Inferior parietal cortex (tissue), 1 donor: ENCODE data around the gene TNFSF9.
"Not testable (repeated sequence)": the region's sequence is repeated elsewhere in the genome, so short reads cannot be mapped to it uniquely, and the experiment has no call there.

ENCODE experiments used
- DNase-seq: peaks from one replicate; pipeline ENCODE4 v3.0.0-alpha.2; 2016; ENCODE audit errors: extremely low spot score

TNFSF9 gene

GRCh38 chr19:6508028-6508771 lies 22.6 kb upstream of the TNFSF9 start:
- not testable (repeated sequence) for DNase-seq

GRCh38 chr19:6509118-6509971 lies 21.5 kb upstream of the TNFSF9 start:
- DNase-seq: peak; percentile 78

GRCh38 chr19:6510618-6511017 lies 20.2 kb upstream of the TNFSF9 start:
- DNase-seq: no peak

- no peak for DNase-seq
These were observed 16.7 kb upstream of the TNFSF9 start for GRCh38 chr19:6514089-6514488.

DNA sequence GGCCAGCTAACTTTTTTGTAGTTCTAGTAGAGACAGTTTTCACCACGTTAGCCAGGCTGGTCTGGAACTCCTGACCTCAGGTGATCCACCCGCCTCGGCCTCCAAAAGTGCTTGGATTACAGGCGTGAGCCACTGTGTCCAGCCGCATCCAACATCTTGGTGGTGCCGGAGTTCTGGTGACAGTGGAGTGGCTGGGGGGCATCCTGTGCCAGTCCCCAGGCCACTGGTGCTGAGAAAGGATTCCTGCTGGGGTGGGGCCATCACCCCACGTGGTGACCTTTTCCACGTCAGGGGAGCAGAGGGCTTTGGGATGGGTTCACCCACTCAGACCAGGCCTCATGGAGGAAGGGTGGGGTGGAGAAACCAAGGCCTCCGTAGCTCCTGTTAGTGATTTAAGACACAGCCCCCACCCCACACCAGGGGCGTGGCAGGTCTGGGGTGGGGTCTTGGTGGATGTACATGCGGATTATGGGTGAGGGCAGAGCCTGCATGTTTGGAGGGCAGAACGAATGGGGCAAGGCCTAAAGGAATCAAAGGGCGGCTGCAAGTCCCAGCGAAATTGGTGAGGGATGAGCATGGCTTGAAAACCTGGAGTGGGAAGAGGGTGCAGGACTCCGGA lies 15.8 kb upstream of the TNFSF9 start:
- DNase-seq: no peak

DNA sequence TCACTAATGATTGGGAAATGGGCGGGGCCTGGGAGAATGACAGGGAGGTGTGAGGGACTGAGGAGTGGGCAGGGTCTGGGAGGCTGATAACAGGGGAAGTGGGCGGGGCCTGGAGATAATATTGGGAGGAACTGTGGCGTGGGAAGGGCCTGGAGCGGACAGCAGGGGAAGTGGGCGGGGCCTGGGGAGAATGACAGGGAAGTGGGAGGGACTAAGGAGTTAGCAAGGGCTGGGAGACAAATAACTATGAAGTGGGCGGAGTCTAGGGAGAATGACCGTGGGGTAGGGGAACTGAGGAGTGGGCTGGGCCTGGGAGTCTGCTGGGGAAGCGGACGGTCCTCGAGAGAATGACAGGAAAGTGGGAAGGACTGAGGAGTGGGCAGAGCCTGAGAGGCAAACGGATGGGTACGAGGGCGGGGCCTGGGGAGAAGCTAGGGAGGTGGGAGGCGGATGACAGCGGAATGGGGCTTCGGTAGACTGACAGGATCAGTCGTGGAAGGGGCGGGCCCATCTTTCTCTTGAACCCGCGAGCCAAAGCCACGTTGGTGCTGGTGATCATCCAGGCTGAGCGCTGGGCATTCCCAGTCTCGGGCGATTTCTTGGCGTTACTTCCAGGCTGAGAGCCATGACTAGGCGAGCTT lies 14.7 kb upstream of the TNFSF9 start:
- peak; percentile 90 for DNase-seq

- DNase-seq: peak; percentile 95
These were observed 14.1 kb upstream of the TNFSF9 start for GRCh38 chr19:6516659-6517291.

DNA sequence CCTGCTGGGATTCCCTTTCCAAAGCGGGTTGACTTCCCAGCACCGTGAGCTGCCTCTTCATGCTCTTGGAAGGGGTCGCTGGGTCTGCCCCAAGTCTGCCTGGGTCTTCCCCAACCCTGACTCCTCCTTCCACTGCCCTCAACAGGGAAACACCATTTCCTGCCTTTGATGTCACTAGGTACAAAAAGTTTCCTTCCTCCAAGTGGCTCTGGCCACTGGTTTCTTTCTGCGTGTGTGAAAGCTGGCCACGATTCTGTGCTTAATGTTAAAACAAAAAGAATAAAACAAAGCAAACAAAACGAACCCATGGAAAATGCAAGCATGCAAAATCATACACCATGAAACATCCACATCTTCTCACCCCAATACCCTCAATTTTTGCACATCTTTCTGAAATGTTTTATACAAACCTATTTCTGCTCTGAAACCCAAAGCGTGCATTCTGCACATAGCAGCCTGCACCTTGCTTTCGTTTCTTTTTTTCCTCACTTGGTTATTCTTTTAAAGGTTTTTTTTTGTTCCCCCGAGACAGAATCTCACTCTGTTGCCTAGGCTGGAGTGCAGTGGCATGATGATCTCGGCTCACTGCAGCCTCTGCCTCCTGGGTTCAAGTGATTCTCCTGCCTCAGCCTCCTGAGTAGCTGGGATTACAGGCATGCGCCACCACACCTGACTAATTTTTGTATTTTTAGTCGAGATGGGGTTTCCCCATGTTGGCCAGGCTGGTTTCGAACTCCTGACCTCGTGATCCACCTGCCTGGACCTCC lies 12.5 kb upstream of the TNFSF9 start:
- DNase-seq: no peak

GRCh38 chr19:6519289-6519688 lies 11.5 kb upstream of the TNFSF9 start:
- no peak for DNase-seq

DNA sequence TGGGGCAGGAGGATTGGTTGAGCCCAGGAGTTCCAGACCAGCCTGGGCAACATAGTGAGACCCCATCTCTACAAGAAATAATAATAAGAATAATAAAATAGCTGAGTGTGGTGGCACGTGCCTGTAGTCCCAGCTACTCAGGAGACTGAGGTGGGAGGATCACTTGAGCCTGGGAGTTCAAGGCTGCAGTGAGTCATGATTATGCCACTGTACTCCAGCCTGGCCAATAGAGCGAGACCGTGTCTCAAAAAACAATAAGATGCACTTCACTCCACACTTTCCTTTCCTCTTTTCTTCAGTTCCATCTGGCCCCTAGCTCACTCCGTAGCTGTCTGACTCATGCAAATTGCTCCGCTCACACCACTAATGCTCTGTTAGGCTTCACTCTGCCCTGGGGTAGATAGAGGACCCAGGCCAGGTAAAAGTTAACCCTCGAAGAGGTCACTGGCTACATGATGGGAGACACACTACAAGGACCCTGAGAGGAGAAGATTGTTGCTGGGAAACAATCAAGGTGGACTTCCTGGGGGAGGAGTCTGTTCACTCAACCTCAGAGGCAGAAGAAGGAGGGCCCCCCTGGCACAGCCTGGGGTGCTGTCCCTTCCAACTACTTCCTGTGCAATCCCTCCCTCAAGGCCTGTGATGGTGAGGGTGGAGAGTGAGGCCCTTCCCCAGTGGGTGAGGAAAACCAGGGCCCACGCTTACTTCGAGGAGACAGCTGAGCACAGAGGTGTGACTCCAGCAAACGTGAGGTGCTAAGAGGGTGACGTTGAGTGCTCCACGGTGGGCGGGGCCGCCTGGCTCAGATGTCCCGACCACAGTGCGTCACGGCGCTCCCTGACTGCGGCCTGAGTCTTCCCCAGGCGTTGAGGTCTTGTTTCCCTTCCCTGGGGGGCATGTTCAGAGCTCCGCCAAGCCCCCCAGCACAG lies 8.8 kb upstream of the TNFSF9 start:
- no peak for DNase-seq

DNA sequence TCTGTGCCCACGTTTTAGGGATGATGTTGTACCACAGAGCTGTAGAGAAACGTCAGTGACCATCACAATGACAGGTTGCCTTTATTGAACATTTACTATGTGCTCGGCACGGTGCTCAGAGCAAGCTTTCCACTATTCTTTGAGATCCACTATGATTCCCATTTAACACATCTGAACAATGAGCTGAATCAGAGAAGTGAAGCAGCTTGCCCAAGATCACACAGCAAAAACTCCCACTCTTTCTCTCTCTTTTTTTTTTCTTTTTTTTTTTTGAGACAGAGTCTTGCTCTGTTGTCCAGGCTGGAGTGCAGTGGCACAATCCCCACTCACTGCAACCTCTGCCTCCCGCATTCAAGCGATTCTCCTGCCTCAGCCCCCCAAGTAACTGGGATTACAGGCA lies 8.1 kb upstream of the TNFSF9 start:
- no peak for DNase-seq

DNA sequence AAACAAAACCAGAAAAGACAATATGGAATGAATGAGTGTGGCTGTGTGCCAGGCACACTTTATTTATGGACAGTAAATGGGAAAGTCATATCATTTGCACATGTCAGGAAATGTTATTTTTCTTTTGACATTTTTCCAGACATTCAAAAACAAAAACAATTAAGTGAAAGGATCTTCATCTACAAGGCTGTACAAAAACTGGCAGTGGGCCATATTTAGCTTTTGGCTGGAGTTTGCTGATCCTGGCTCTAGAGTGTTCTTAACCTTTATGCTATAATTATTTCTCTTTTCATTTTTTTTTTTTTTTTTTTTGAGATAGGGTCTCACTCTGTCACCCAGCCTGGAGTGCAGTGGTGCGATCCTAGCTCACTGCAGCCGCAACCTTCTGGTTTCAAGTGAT lies 6.5 kb upstream of the TNFSF9 start:
- DNase-seq: no peak

- DNase-seq: no peak
These were observed 2.8 kb upstream of the TNFSF9 start for GRCh38 chr19:6527893-6528543.

- DNase-seq: peak; percentile 63
These were observed 2.2 kb upstream of the TNFSF9 start for GRCh38 chr19:6528544-6529121.

DNA sequence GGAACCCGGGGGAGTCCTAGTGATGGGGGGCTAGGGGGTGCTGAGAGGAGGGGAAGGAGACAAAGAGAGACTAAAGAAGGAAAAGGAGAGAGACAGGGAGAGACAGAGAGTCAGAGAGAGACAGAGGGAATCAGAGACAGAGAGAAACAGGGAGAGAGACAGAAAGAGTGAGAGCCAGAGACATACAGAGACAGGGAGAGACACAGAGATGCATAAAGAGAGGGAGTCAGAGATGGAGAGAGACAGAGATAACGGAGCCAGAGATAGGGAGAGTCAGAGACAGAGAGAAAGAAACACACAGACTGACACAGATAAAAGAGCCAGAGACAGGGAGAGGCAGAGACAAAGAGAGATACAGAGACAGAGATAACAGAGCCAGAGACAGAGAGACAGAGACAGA lies 1.5 kb upstream of the TNFSF9 start:
- no peak for DNase-seq

DNA sequence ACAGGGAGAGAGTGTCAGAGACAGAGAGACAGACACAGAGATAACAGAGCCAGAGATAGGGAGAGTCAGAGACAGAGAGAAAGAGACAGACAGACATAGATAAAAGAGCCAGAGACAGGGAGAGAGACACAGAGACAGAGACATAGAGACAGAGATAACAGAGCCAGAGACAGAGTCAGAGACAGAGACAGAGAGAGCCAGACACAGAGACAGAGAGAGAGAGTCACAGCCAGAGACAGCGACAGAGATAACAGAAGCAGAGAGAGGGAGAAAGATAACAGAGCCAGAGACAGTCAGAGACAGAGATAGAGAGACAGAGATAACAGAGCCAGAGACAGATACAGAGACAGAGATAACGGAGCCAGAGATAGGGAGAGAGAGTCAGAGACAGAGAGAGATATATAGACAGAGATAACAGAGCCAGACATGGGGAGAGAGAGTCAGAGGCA lies 865 bp upstream of the TNFSF9 start:
- DNase-seq: no peak

DNA sequence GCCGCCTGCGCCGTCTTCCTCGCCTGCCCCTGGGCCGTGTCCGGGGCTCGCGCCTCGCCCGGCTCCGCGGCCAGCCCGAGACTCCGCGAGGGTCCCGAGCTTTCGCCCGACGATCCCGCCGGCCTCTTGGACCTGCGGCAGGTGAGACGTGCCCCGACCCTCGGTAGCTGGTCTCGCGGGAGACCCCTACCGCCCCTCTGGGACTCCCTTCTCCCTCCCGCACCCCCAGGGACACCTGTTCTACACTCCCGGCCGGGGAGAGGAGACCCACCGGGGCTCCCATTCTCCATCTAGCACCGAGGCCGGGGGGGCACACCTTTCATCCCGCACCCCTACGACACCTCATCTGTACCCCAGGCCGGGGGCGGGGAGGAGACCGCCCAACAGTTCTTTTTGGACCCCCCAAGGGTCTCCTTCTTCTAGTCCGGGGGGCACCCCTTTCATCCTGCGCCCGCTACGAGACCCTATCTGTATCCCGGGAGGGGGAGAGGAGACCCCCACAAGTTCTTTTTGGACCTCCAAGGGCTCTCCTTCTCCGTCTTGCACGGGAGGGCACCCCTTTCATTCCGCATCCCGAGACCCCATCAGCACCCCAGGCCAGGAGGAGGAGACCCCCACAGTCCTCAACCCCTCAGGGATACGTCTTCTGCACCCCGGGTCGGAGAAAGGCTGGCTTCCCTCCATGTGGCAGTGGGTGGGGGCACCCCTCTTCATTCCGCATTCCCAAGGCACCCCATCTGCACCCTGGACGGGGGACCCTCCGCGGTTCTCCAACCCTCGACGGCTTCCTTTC lies 533 bp downstream of the TNFSF9 start:
- DNase-seq: no peak

- no peak for DNase-seq
These were observed 1.1 kb downstream of the TNFSF9 start for GRCh38 chr19:6531956-6532243.
